IPS-15b (cell line): Measurements from ENCODE around the gene LIPN.

Experiments used
- H3K27me3 ChIP-seq: one replicate; pipeline ENCODE4 v1.6.1; 2013; ENCODE audit warnings: low read length; ENCODE audit not compliant: control insufficient read depth, insufficient read depth
- H3K36me3 ChIP-seq: one replicate; pipeline ENCODE4 v1.6.1; 2013; ENCODE audit warnings: low read length; ENCODE audit not compliant: control insufficient read depth, insufficient read depth
- H3K4me1 ChIP-seq: one replicate; pipeline ENCODE4 v1.6.1; 2013; ENCODE audit warnings: mild to moderate bottlenecking, low read length; ENCODE audit not compliant: control insufficient read depth, insufficient read depth
- H3K4me3 ChIP-seq: one replicate; pipeline ENCODE4 v1.5.1; 2013; ENCODE audit warnings: low read depth, low read length
- H3K9ac ChIP-seq: one replicate; pipeline ENCODE4 v1.6.1; 2013; ENCODE audit warnings: low read depth, mild to moderate bottlenecking, low read length
- H3K9me3 ChIP-seq: one replicate; pipeline ENCODE4 v1.6.1; 2013; ENCODE audit warnings: mild to moderate bottlenecking, low read length; ENCODE audit not compliant: control insufficient read depth, insufficient read depth

LIPN gene

DNA sequence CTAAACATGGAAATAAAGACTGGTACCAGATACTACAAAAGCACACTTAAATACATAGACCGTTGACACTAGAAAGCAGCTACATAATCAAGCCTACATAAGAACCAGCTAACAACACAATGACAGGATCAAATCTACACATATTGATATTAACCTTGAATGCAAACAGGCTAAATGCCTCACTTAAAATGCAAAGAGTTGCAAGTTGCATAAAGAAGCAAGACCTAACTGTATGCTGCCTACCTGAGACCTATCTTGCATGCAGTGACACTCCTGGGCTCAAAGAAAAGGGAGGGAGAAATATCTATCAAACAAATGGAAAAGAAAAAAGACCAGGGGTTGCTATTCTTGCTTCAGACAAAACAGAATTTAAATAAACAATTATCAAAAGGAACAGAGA is 14.2 kb upstream of the LIPN start:
- Histone ChIP-seq H3K36me3 (no peaks in the 10 kb centered on the region), H3K4me1 (no peaks in the 10 kb centered on the region)

DNA sequence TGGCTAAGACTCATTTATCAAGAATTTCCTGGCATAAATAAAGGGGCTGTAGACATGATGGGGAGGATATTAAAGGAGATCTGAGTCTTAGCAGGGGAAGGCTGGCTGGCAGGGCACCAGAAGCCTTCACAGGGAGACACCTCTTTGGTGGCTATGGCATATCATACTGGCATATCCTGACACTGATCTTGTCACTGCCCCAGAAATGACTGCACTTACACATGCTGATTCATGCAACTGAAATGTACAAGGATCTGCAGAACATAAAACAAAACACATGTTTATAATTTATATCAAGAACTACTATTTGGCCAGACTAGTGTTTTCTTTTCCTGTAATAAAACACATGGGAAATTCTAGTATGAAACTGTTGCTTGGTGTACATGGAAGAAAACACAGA is 5.5 kb upstream of the LIPN start:
- H3K9ac ChIP-seq = no peak overlapping the region
- no peak overlapping the region for H3K4me3 ChIP-seq
- H3K4me1 ChIP-seq = peaks cover 2% of the 10 kb centered on the region
- no peaks in the 10 kb centered on the region for H3K36me3 ChIP-seq
- no peaks in the 10 kb centered on the region for H3K9me3 ChIP-seq
- no peaks in the 10 kb centered on the region for H3K27me3 ChIP-seq

More for the DNA sequence above, 14.2 kb upstream of the LIPN start:
- H3K9ac ChIP-seq = no peak overlapping the region
- H3K4me3 ChIP-seq = no peak overlapping the region
- no peaks in the 10 kb centered on the region for H3K27me3 ChIP-seq
- H3K9me3 ChIP-seq = no peaks in the 10 kb centered on the region

DNA sequence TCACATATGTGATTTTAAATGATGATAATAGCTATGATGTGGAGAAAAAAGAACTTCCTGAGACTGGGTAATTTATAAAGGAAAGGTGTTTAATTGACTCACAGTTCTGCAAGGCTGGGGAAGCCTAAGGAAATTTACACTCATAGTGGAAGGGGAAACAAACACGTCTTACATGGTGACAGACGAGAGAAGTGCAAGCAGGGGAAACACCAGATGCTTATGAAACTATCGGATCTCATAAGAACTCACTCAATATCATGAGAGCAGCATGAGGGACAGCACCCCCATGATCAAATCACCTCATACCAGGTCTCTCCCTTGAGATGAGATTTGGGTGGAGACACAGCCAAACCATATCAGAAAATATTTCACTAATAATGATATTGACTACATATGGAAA is 4.1 kb upstream of the LIPN start:
- no peaks in the 10 kb centered on the region for H3K27me3 ChIP-seq
- H3K4me3 ChIP-seq = no peak overlapping the region
- no peak overlapping the region for H3K9ac ChIP-seq
- peaks cover 2% of the 10 kb centered on the region for H3K4me1 ChIP-seq
- H3K9me3 ChIP-seq = no peaks in the 10 kb centered on the region
- no peaks in the 10 kb centered on the region for H3K36me3 ChIP-seq

DNA sequence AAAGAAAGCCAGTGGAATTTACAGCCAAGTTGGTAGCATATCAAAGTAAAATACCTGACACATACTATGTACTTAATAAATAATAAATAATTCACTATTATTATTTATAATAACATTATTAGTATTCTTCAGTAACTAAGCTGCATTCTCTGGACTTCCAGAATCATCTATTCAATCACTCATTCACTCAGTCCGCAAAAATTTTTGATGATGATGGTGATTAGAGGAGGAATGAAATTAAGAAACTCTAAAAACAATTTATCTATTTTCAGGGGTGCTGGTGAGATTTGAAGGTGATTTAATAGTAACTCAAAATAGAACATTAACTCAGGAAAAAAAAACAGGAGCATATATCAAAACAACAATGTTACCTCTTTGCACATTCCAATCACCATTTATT is 3.2 kb upstream of the LIPN start:
- Histone ChIP-seq H3K36me3 (no peaks in the 10 kb centered on the region), H3K9me3 (no peaks in the 10 kb centered on the region), H3K4me1 (peaks cover 2% of the 10 kb centered on the region), H3K4me3 (no peak overlapping the region), H3K27me3 (no peaks in the 10 kb centered on the region), H3K9ac (no peak overlapping the region)

DNA sequence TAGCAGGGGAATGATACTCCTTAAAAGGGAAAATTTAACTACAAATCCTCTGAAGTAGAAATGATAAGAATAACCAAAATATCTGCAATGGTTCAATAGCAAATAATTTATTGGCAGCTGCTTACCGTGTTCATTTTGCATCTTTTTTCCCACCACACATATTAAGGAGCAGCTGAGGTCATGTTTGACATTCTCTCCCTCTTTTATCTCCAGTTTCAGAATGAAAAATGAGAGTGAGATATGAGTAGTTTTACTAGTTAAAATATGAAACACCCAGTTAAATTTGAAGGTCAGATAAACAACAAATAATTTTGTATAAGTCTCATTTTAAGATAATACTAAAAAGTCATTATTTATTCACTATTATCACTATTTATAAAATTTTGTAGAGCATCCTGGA is 3.1 kb downstream of the LIPN start:
- no peaks in the 10 kb centered on the region for H3K4me1 ChIP-seq
- no peak overlapping the region for H3K9ac ChIP-seq
- no peak overlapping the region for H3K4me3 ChIP-seq
- H3K27me3 ChIP-seq = no peaks in the 10 kb centered on the region
- no peaks in the 10 kb centered on the region for H3K36me3 ChIP-seq
- H3K9me3 ChIP-seq = no peaks in the 10 kb centered on the region

DNA sequence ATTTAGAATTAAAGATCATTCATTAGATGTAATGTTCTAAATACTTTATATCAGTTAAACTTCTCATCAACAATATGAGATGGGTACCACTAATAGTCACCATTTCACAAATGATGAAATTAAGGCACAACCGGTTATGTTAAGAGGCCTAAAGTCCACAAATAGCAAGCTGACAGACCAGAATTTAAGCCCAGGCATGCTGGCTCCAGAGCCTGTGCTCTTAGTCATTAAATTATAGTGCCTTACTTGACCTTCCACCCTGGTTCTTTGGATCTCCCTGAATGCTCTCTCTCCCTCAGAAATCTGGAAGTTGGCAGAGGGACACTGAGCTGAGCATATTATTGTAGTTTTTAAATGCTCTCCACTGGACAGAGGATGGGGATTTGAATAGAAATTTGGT is 3.6 kb downstream of the LIPN start:
- no peak overlapping the region for H3K9ac ChIP-seq
- no peaks in the 10 kb centered on the region for H3K4me1 ChIP-seq
- H3K36me3 ChIP-seq = no peaks in the 10 kb centered on the region
- H3K9me3 ChIP-seq = no peaks in the 10 kb centered on the region
- H3K4me3 ChIP-seq = no peak overlapping the region
- H3K27me3 ChIP-seq = no peaks in the 10 kb centered on the region

DNA sequence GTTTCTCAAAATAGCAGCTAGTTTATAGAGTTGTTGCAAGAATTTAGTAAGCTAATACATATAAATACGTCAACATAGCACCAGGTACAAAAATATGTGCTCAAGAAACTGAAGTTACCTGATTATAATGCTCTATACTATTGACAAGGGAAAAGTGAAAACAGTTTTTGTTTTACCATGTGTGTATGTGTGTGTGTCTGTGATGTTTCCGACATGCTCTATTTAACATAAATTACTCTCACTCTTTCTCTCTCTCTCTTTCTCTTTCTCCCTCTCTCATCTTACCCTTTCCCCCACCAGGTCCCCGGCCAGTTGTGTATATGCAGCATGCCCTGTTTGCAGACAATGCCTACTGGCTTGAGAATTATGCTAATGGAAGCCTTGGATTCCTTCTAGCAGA is 4.3 kb downstream of the LIPN start:
- no peak overlapping the region for H3K9ac ChIP-seq
- no peaks in the 10 kb centered on the region for H3K4me1 ChIP-seq
- no peak overlapping the region for H3K4me3 ChIP-seq
- H3K27me3 ChIP-seq = no peaks in the 10 kb centered on the region
- H3K9me3 ChIP-seq = no peaks in the 10 kb centered on the region
- H3K36me3 ChIP-seq = no peaks in the 10 kb centered on the region

DNA sequence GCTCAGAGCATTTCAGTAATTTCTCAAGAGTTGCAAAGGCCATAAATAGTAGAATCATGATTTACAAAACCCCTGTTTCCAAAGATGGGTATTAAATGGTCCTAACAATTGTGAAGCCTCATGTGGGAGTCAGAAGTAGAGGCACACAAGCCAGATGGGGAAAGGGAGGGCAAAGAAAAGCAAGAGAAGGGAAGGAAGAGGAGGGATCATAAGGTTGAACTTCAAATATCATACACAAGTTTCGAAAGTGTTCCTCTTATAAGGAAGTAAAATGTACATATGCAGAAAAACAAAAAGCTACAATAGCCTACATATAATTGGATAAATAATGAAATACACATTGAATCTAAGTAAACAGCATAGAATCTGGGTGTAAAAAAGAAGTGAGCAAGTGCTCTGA is 6.0 kb downstream of the LIPN start:
- Histone ChIP-seq H3K9ac (no peak overlapping the region), H3K4me3 (no peak overlapping the region), H3K9me3 (no peaks in the 10 kb centered on the region), H3K27me3 (no peaks in the 10 kb centered on the region), H3K4me1 (no peaks in the 10 kb centered on the region), H3K36me3 (no peaks in the 10 kb centered on the region)

DNA sequence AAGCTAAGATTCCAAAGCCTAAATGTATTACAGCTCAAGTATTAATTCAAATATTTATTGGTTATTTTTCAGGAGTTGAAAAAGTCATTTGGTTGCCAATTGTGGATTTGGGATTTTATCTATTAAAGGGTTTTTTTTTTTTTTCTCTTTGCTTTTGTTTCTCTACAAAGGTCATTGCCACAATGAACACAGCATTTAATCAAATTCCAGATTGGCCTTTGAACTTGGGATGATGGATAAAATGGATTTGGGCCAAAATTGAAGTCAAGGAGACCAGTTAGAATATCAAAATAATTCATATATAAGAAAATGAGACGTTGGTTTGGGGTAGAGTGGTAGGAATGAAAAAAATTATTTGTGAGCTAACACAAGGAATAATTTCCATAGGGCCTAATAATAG is 9.6 kb downstream of the LIPN start:
- Histone ChIP-seq H3K36me3 (no peaks in the 10 kb centered on the region), H3K27me3 (no peaks in the 10 kb centered on the region), H3K9me3 (no peaks in the 10 kb centered on the region), H3K4me1 (no peaks in the 10 kb centered on the region), H3K4me3 (no peak overlapping the region), H3K9ac (no peak overlapping the region)

DNA sequence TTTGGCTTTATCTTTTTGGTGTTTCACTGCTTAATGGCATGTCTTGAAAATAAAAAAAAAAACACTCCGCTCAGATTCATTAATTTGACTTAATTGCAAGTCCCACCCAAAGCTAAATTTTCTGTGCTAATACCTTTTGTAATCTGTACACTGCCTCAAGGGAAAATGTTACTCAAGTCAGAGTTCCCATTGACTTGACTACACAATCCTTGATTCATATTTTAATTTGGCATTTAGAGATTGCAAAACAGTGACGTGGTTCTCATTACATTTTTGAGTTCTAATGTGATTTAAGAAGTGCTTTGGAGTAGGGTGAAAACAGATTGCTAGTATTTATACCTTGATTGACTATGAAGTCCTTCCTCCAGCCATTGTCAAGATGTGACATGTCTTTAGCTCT is 21.4 kb downstream of the LIPN start:
- H3K9ac ChIP-seq = no peak overlapping the region
- no peaks in the 10 kb centered on the region for H3K9me3 ChIP-seq
- no peaks in the 10 kb centered on the region for H3K4me1 ChIP-seq
- H3K36me3 ChIP-seq = no peaks in the 10 kb centered on the region
- H3K4me3 ChIP-seq = no peak overlapping the region
- no peaks in the 10 kb centered on the region for H3K27me3 ChIP-seq

DNA sequence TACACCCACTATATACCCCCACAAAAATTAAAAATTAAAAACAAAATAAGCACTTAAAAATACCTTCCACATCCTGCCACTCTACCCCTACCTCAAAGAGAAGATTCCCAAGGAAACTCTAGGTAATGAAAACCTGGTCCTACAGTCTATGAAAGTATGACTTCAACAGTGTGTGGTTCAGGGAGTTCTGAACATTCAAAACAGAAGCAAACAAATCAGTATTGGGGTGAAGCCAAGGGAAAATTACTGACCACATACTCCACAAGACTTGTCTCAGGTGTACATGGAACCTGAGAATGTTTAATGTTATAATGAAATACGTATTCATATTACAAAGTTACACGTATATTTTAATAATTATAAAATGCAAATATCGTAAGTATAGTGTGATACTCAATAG is 22.4 kb downstream of the LIPN start:
- no peak overlapping the region for H3K9ac ChIP-seq
- H3K9me3 ChIP-seq = no peaks in the 10 kb centered on the region
- no peaks in the 10 kb centered on the region for H3K36me3 ChIP-seq
- no peaks in the 10 kb centered on the region for H3K27me3 ChIP-seq
- no peak overlapping the region for H3K4me3 ChIP-seq
- no peaks in the 10 kb centered on the region for H3K4me1 ChIP-seq

DNA sequence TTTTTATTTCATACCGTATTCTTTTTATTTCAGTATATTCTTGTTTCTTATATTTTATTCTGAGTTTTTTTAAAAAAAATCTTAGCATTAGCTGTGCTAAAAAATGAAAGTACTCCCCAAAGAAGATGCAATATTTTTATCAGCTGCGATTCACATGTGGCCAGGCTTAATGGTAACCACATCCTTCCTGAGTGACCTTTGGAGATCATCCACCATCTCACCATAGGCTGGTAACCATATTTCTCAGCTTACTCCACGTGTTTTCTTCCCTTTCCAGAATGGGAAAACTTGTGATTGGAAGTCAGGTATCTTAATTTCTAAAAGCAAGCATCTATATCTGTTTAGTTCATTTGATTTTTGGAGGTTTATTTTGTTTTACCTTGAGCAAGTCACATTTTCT is 23.9 kb downstream of the LIPN start:
- H3K9ac ChIP-seq = no peak overlapping the region
- H3K27me3 ChIP-seq = no peaks in the 10 kb centered on the region

More for the DNA sequence above, 23.9 kb downstream of the LIPN start:
- Histone ChIP-seq H3K9me3 (no peaks in the 10 kb centered on the region), H3K36me3 (no peaks in the 10 kb centered on the region), H3K4me3 (no peak overlapping the region), H3K4me1 (no peaks in the 10 kb centered on the region)
